OCI-LY1 (cell line): Measurements from ENCODE around the gene PRKAB1.
A peak's percentile ranks its signal among the peaks of the same experiment; 100 is the strongest.

Experiments
- H2AFZ ChIP-seq: fragments of 200-600 bp; sonication (generic), shearing (Covaris generic); 2 replicates; pipeline ENCODE4 v1.6.0; 2014; ENCODE audit warnings: antibody characterized with exemption, mild to moderate bottlenecking, low read length
- H3F3A ChIP-seq: fragments of 200-600 bp; sonication (generic), shearing (Covaris generic); 2 replicates; pipeline ENCODE4 v1.6.0; 2014; ENCODE audit warnings: mild to moderate bottlenecking, antibody characterized with exemption, low read length, moderate library complexity; ENCODE audit not compliant: insufficient read depth
- H3K27ac ChIP-seq: fragments of 200-600 bp; sonication (generic); 2 replicates; pipeline ENCODE4 v1.5.1; 2014; ENCODE audit warnings: low read length, mixed run types, mild to moderate bottlenecking, low read depth; ENCODE audit not compliant: poor library complexity, severe bottlenecking
- H3K27me3 ChIP-seq: fragments of 200-600 bp; sonication (generic); 2 replicates; pipeline ENCODE4 v1.6.0; 2014; ENCODE audit warnings: antibody characterized with exemption, mild to moderate bottlenecking, low read length, moderate library complexity; ENCODE audit not compliant: insufficient read depth
- H3K36me3 ChIP-seq: fragments of 200-600 bp; sonication (generic); 2 replicates; pipeline ENCODE4 v1.6.1; 2014; ENCODE audit warnings: mild to moderate bottlenecking, antibody characterized with exemption, low read length, moderate library complexity, mixed read lengths; ENCODE audit not compliant: insufficient read depth
- H3K4me1 ChIP-seq: fragments of 200-600 bp; sonication (generic); 2 replicates; pipeline ENCODE4 v1.5.1; 2014; ENCODE audit warnings: mild to moderate bottlenecking, low read length, moderate library complexity; ENCODE audit not compliant: insufficient read depth, severe bottlenecking
- H3K4me2 ChIP-seq: fragments of 200-600 bp; sonication (generic), shearing (Covaris generic); 2 replicates; pipeline ENCODE4 v1.6.1; 2014; ENCODE audit warnings: low read length
- H3K4me3 ChIP-seq: fragments of 200-600 bp; sonication (generic); 2 replicates; pipeline ENCODE4 v1.5.1; 2014; ENCODE audit warnings: low read length, low read depth, mild to moderate bottlenecking, mixed read lengths; ENCODE audit not compliant: poor library complexity, severe bottlenecking
- H3K79me2 ChIP-seq: fragments of 200-600 bp; shearing (Covaris generic); 2 replicates; pipeline ENCODE4 v1.6.1; 2016; ENCODE audit warnings: mixed run types, low read length, mixed read lengths; ENCODE audit not compliant: insufficient read depth
- H3K9ac ChIP-seq: fragments of 200-600 bp; sonication (generic), shearing (Covaris generic); 2 replicates; pipeline ENCODE4 v1.6.1; 2014; ENCODE audit warnings: mild to moderate bottlenecking, low read length, mixed read lengths
- H3K9me2 ChIP-seq: fragments of 200-600 bp; sonication (generic), shearing (Covaris generic); 2 replicates; pipeline ENCODE4 v1.6.1; 2014; ENCODE audit warnings: low read depth, mild to moderate bottlenecking, low read length, mixed read lengths
- H3K9me3 ChIP-seq: fragments of 200-600 bp; shearing (Covaris generic); 2 replicates; pipeline ENCODE4 v1.6.1; 2014; ENCODE audit warnings: low read length, mixed read lengths
- H4K20me1 ChIP-seq: fragments of 200-600 bp; sonication (generic), shearing (Covaris generic); 2 replicates; pipeline ENCODE4 v1.6.0; 2016; ENCODE audit warnings: mild to moderate bottlenecking, low read length; ENCODE audit not compliant: insufficient read depth
- EZH2 ChIP-seq: fragments of 200-600 bp; sonication (generic), shearing (Covaris generic); IDR thresholded peaks from 2 replicates; pipeline ENCODE4 v1.8.0; 2017; ENCODE audit warnings: borderline replicate concordance, mixed run types, mild to moderate bottlenecking, antibody characterized with exemption, low read length, moderate library complexity, mixed read lengths
- TF ChIP-seq, protein P1 (sequence below): fragments of 200-600 bp; sonication (generic), shearing (Covaris generic); IDR thresholded peaks from 2 replicates; pipeline ENCODE4 v1.5.1; 2017; ENCODE audit warnings: mild to moderate bottlenecking, antibody characterized with exemption, low read length, moderate library complexity, mixed read lengths

Gene PRKAB1

DNA sequence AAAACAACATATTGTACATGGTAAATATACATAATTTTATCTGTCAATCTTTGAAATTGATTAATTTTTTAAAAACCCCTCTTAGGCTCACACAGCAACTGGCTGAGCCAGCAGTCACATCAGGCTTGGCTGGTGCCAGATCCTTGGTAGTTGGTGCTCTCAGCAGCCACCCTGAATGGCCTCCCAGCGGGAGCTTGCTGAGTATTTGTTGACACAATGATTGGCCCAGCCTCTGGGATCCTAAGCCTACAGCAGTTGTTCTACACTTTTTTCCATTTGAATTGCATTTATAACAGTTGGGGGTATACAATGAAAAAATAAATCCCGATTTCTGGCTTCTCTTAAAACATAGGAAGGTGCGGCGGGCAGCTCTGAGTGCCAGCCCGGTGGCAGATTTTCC is 11.1 kb downstream of the PRKAB1 start:
- H3K9ac ChIP-seq, result no peak overlapping the region
- H4K20me1 ChIP-seq, result no peaks in the 10 kb centered on the region
- no peak overlapping the region for H2AFZ ChIP-seq
- H3K36me3 ChIP-seq, result peaks cover 93% of the 10 kb centered on the region
- H3K4me3 ChIP-seq, result no peak overlapping the region
- H3K9me2 ChIP-seq, result no peaks in the 10 kb centered on the region
- peaks cover 21% of the 10 kb centered on the region for H3K4me1 ChIP-seq
- H3F3A ChIP-seq, result no peaks in the 10 kb centered on the region
- H3K79me2 ChIP-seq, result no peaks in the 10 kb centered on the region
- no peak overlapping the region for H3K4me2 ChIP-seq
- TF ChIP-seq EZH2, result no peak
- TF ChIP-seq, protein P1, sequence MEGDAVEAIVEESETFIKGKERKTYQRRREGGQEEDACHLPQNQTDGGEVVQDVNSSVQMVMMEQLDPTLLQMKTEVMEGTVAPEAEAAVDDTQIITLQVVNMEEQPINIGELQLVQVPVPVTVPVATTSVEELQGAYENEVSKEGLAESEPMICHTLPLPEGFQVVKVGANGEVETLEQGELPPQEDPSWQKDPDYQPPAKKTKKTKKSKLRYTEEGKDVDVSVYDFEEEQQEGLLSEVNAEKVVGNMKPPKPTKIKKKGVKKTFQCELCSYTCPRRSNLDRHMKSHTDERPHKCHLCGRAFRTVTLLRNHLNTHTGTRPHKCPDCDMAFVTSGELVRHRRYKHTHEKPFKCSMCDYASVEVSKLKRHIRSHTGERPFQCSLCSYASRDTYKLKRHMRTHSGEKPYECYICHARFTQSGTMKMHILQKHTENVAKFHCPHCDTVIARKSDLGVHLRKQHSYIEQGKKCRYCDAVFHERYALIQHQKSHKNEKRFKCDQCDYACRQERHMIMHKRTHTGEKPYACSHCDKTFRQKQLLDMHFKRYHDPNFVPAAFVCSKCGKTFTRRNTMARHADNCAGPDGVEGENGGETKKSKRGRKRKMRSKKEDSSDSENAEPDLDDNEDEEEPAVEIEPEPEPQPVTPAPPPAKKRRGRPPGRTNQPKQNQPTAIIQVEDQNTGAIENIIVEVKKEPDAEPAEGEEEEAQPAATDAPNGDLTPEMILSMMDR, result no peak
- no peak overlapping the region for H3K27ac ChIP-seq
- H3K9me3 ChIP-seq, result no peaks in the 10 kb centered on the region
- no peaks in the 10 kb centered on the region for H3K27me3 ChIP-seq

DNA sequence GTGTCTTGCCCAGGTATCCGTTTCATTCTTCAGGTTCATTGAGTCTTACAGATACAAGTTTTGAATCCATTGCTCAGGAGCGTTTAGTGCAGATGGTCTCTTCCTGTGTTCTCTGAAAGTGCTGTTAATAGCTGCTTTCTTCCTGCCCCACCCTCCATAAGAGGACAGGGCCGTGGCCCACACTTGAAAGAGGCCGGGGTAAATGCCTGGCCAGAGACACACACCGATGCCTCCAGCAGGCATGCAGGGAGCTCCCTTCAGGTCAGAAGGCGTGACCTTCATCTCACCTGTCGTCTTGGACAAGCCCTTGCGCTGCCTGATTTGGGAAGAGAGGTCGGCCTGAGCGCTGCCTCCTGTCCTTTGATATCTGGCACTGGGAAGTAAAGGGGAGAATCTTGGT is 11.6 kb downstream of the PRKAB1 start:
- no peaks in the 10 kb centered on the region for H3K79me2 ChIP-seq
- no peaks in the 10 kb centered on the region for H3K27me3 ChIP-seq
- H3K4me1 ChIP-seq, result peaks cover 21% of the 10 kb centered on the region
- TF ChIP-seq, protein P1, result no peak
- TF ChIP-seq EZH2, result no peak
- H3K4me2 ChIP-seq, result no peak overlapping the region
- H4K20me1 ChIP-seq, result no peaks in the 10 kb centered on the region
- no peaks in the 10 kb centered on the region for H3K9me2 ChIP-seq
- no peak overlapping the region for H3K4me3 ChIP-seq
- no peak overlapping the region for H3K9ac ChIP-seq
- no peak overlapping the region for H2AFZ ChIP-seq
- H3K9me3 ChIP-seq, result no peaks in the 10 kb centered on the region
- H3K36me3 ChIP-seq, result peaks cover 90% of the 10 kb centered on the region
- no peak overlapping the region for H3K27ac ChIP-seq
- no peaks in the 10 kb centered on the region for H3F3A ChIP-seq

DNA sequence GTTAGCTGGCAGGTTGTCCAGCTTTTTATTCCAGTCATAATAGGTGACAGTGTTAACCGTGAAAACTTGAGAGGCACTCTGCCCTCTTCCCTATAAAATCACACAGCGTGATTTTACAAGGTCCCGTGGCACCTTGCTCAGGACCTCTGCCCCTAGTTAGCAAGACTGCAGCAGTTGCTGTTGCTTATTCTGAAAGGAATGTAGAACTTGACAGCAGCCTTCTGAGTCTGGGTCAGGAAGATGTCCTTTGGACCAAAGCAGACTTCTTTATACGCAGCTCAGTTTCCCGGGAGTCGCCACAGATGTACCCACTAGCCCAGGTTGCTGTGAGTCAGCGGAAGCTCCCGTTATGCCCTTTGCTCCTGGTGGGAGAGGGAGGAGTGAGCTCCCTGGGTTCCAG is 13.2 kb downstream of the PRKAB1 start:
- Histone ChIP-seq H3K4me2 (no peak overlapping the region), H3F3A (no peaks in the 10 kb centered on the region), H3K4me3 (no peak overlapping the region), H3K4me1 (peaks cover 21% of the 10 kb centered on the region), H3K79me2 (no peaks in the 10 kb centered on the region), H3K9ac (no peak overlapping the region), H3K27me3 (no peaks in the 10 kb centered on the region), H3K9me2 (no peaks in the 10 kb centered on the region), H4K20me1 (no peaks in the 10 kb centered on the region), H3K36me3 (peaks cover 81% of the 10 kb centered on the region), H3K9me3 (no peaks in the 10 kb centered on the region), H2AFZ (no peak overlapping the region), H3K27ac (peak overlapping the region; percentile 71)
- TF ChIP-seq, protein P1, result no peak
- no peak for TF ChIP-seq EZH2
